Mesenchymal stem cell (in vitro differentiated cells and primary cell): Measurements from ENCODE around the gene STK24.
"Not testable (repeated sequence)": the region's sequence is repeated elsewhere in the genome, so short reads cannot be mapped to it uniquely, and the experiment has no call there.

Experiments used
- DNase-seq: peaks from one replicate; pipeline ENCODE4 v3.0.0-alpha.2; 2013
- H2AFZ ChIP-seq: one replicate; pipeline ENCODE4 v1.6.1; 2013; ENCODE audit warnings: low read depth, mild to moderate bottlenecking, control low read depth, inconsistent platforms, low read length, moderate library complexity
- H2AK5ac ChIP-seq: 2 replicates; pipeline ENCODE4 v1.6.1; 2013; ENCODE audit warnings: low read length, moderate library complexity, mild to moderate bottlenecking, inconsistent platforms; ENCODE audit not compliant: severe bottlenecking
- H2BK120ac ChIP-seq: one replicate; pipeline ENCODE4 v1.6.1; 2013; ENCODE audit warnings: low read depth, mild to moderate bottlenecking, inconsistent platforms, low read length, moderate library complexity
- H2BK12ac ChIP-seq, 2 experiments: one replicate each; pipeline ENCODE4 v1.6.1; 2013; ENCODE audit warnings: inconsistent platforms in 2 of 2, low read length in 2 of 2, mild to moderate bottlenecking in 2 of 2, moderate library complexity in 2 of 2, control low read depth in 1 of 2
- H2BK15ac ChIP-seq: one replicate; pipeline ENCODE4 v1.6.1; 2013; ENCODE audit warnings: mild to moderate bottlenecking, low read depth, inconsistent platforms; ENCODE audit not compliant: poor library complexity, severe bottlenecking
- H2BK5ac ChIP-seq: 2 replicates; pipeline ENCODE4 v1.6.1; 2013; ENCODE audit warnings: low read depth, mild to moderate bottlenecking, low read length, control low read depth, inconsistent platforms; ENCODE audit not compliant: poor library complexity, severe bottlenecking
- H3K14ac ChIP-seq, 2 experiments: one replicate each; pipeline ENCODE4 v1.6.1; 2013; ENCODE audit warnings: inconsistent platforms in 2 of 2, low read length in 2 of 2, control low read depth in 1 of 2, mild to moderate bottlenecking in 1 of 2, moderate library complexity in 1 of 2
- H3K18ac ChIP-seq, 2 experiments: one replicate each; pipeline ENCODE4 v1.6.1; 2013; ENCODE audit warnings: inconsistent platforms in 2 of 2, low read length in 2 of 2, control low read depth in 1 of 2, low read depth in 1 of 2, mild to moderate bottlenecking in 1 of 2
- H3K23ac ChIP-seq, 2 experiments: one replicate each; pipeline ENCODE4 v1.6.1; 2013; ENCODE audit warnings: inconsistent platforms in 2 of 2, low read length in 2 of 2, mild to moderate bottlenecking in 2 of 2, moderate library complexity in 2 of 2, control low read depth in 1 of 2
- H3K27ac ChIP-seq: 2 replicates; pipeline ENCODE4 v1.5.1; 2013; ENCODE audit warnings: mild to moderate bottlenecking, moderate library complexity, low read length, control low read depth, inconsistent platforms; ENCODE audit not compliant: poor library complexity, severe bottlenecking
- H3K27me3 ChIP-seq, 2 experiments: 2 replicates each; pipeline versions ENCODE4 v1.6.1 to v1.7.0; 2013; ENCODE audit warnings: low read length in 2 of 2, mild to moderate bottlenecking in 2 of 2, moderate library complexity in 2 of 2, control low read depth in 1 of 2, inconsistent platforms in 1 of 2; ENCODE audit not compliant: control insufficient read depth in 1 of 2, insufficient read depth in 1 of 2
- H3K36me3 ChIP-seq, 2 experiments: 2 replicates each; pipeline versions ENCODE4 v1.6.1 to v1.7.0; 2013; ENCODE audit warnings: low read length in 2 of 2, control low read depth in 1 of 2, inconsistent platforms in 1 of 2, low read depth in 1 of 2, mild to moderate bottlenecking in 1 of 2; ENCODE audit not compliant: insufficient read depth in 2 of 2, control insufficient read depth in 1 of 2
- H3K4ac ChIP-seq, 2 experiments: one replicate each; pipeline ENCODE4 v1.6.1; 2013; ENCODE audit warnings: inconsistent platforms in 2 of 2, low read length in 2 of 2, mild to moderate bottlenecking in 2 of 2, moderate library complexity in 2 of 2, control low read depth in 1 of 2, low read depth in 1 of 2
- H3K4me1 ChIP-seq: 2 replicates; pipeline ENCODE4 v1.6.1; 2013; ENCODE audit warnings: low read depth, low read length, control low read depth; ENCODE audit not compliant: control insufficient read depth, insufficient read depth
- H3K4me2 ChIP-seq: 2 replicates; pipeline ENCODE4 v1.6.1; 2013; ENCODE audit warnings: low read length, mild to moderate bottlenecking, inconsistent platforms; ENCODE audit not compliant: poor library complexity, severe bottlenecking
- H3K4me3 ChIP-seq, 2 experiments: 2 replicates each; pipeline versions ENCODE4 v1.5.1 to v1.7.0; 2013; ENCODE audit warnings: low read length in 2 of 2, mild to moderate bottlenecking in 2 of 2, control low read depth in 1 of 2, low read depth in 1 of 2; ENCODE audit not compliant: insufficient read depth in 1 of 2
- H3K79me1 ChIP-seq: replicated peaks from 2 replicates; pipeline ENCODE4 v1.6.1; 2013; ENCODE audit warnings: mild to moderate bottlenecking, control low read depth, low read length, inconsistent platforms; ENCODE audit not compliant: poor library complexity, severe bottlenecking
- H3K9ac ChIP-seq: 2 replicates; pipeline ENCODE4 v1.7.0; 2013; ENCODE audit warnings: mild to moderate bottlenecking, low read length, moderate library complexity
- H3K9me3 ChIP-seq: 2 replicates; pipeline ENCODE4 v1.7.0; 2013; ENCODE audit warnings: mild to moderate bottlenecking, low read length; ENCODE audit not compliant: control insufficient read depth
- H4K8ac ChIP-seq: one replicate; pipeline ENCODE4 v1.6.1; 2013; ENCODE audit warnings: inconsistent platforms, mild to moderate bottlenecking, low read length, moderate library complexity
- H4K91ac ChIP-seq: one replicate; pipeline ENCODE4 v1.6.1; 2013; ENCODE audit warnings: mild to moderate bottlenecking, low read length, inconsistent platforms
- WGBS: methylation state at CpG from one replicate; pipeline ENCODE4 v1.1.7; 2013; ENCODE audit warnings: mixed read lengths; 5-methylcytosine and 5-hydroxymethylcytosine counted together

Gene STK24

GRCh38 chr13:98592362-98592732 lies 15.4 kb upstream of the STK24 start:
- no peaks in the 10 kb centered on the region for H3K79me1 ChIP-seq
- no peak overlapping the region for H2BK15ac ChIP-seq
- no peak overlapping the region for H3K23ac ChIP-seq
- no peak overlapping the region for H2BK5ac ChIP-seq
- H3K4ac ChIP-seq, result no peak overlapping the region
- no peak overlapping the region for H2AK5ac ChIP-seq
- H3K27ac ChIP-seq, result no peak overlapping the region
- H3K36me3 ChIP-seq, result no peaks in the 10 kb centered on the region
- H2BK120ac ChIP-seq, result no peak overlapping the region
- H3K4me3 ChIP-seq, result no peak overlapping the region
- no peak overlapping the region for H4K8ac ChIP-seq
- no peak overlapping the region for H4K91ac ChIP-seq
- no peak overlapping the region for H3K9ac ChIP-seq
- H3K4me2 ChIP-seq, result no peak overlapping the region
- H3K18ac ChIP-seq, result no peak overlapping the region
- no peak overlapping the region for H2AFZ ChIP-seq
- peaks cover 7% of the 10 kb centered on the region for H3K9me3 ChIP-seq
- DNase-seq, result no peak
- WGBS, result 88% methylated on average over 5 of the region's 5 CpGs
- no peaks in the 10 kb centered on the region for H3K4me1 ChIP-seq
- H3K14ac ChIP-seq, result no peak overlapping the region
- no peaks in the 10 kb centered on the region for H3K27me3 ChIP-seq
- no peak overlapping the region for H2BK12ac ChIP-seq

- H2BK120ac ChIP-seq, result no peak overlapping the region
- H3K27ac ChIP-seq, result no peak overlapping the region
- 90% methylated on average over 1 of the region's 2 CpGs for WGBS
Measured at GRCh38 chr13:98591721-98592361, 14.9 kb upstream of the STK24 start.

GRCh38 chr13:98590471-98590870 lies 13.6 kb upstream of the STK24 start:
- not testable (repeated sequence) for DNase-seq, H3K4me2 ChIP-seq, H3K9ac ChIP-seq, H2BK5ac ChIP-seq, H3K27ac ChIP-seq, H3K4ac ChIP-seq, H3K9me3 ChIP-seq, H2AK5ac ChIP-seq, H2BK120ac ChIP-seq, H4K8ac ChIP-seq, H3K79me1 ChIP-seq, H3K27me3 ChIP-seq, H3K36me3 ChIP-seq, H3K23ac ChIP-seq, H2AFZ ChIP-seq, H3K4me1 ChIP-seq, H2BK15ac ChIP-seq, H2BK12ac ChIP-seq, H3K4me3 ChIP-seq, H3K18ac ChIP-seq, H4K91ac ChIP-seq, H3K14ac ChIP-seq
- WGBS, result 95% methylated on average over 4 of the region's 6 CpGs

More at GRCh38 chr13:98591721-98592361, 14.9 kb upstream of the STK24 start:
- Histone ChIP-seq H3K9ac (no peak overlapping the region), H2BK12ac (no peak overlapping the region), H3K4me3 (no peak overlapping the region), H3K4ac (no peak overlapping the region), H3K36me3 (no peaks in the 10 kb centered on the region), H3K23ac (no peak overlapping the region), H3K79me1 (no peaks in the 10 kb centered on the region), H3K14ac (no peak overlapping the region), H2BK15ac (no peak overlapping the region), H2AFZ (no peak overlapping the region), H2AK5ac (no peak overlapping the region), H3K9me3 (peaks cover 7% of the 10 kb centered on the region), H4K8ac (no peak overlapping the region), H3K4me1 (no peaks in the 10 kb centered on the region), H4K91ac (no peak overlapping the region), H3K18ac (no peak overlapping the region), H3K27me3 (no peaks in the 10 kb centered on the region), H3K4me2 (no peak overlapping the region), H2BK5ac (no peak overlapping the region)
- no peak for DNase-seq

GRCh38 chr13:98589516-98589915 lies 12.6 kb upstream of the STK24 start:
- 82% methylated on average over 7 of the region's 12 CpGs for WGBS
- H3K4me1 ChIP-seq, result not testable (repeated sequence)

More at GRCh38 chr13:98589516-98589915, 12.6 kb upstream of the STK24 start:
- H3K14ac ChIP-seq, H3K23ac ChIP-seq, H3K9ac ChIP-seq, H2BK12ac ChIP-seq, H2BK5ac ChIP-seq, DNase-seq, H3K36me3 ChIP-seq, H4K8ac ChIP-seq, H4K91ac ChIP-seq, H3K9me3 ChIP-seq, H3K18ac ChIP-seq, H2AK5ac ChIP-seq, H3K27ac ChIP-seq, H3K4me3 ChIP-seq, H3K79me1 ChIP-seq, H3K27me3 ChIP-seq, H2BK120ac ChIP-seq, H2AFZ ChIP-seq, H2BK15ac ChIP-seq, H3K4me2 ChIP-seq, H3K4ac ChIP-seq: not testable (repeated sequence)
